Stimulated activated CD4-positive, alpha-beta T cell treated with anti-CD3 and anti-CD28 coated beads, Interleukin-12 subunit alpha, Interleukin-12 subunit beta, amount 100 ng/mL, for 4 hours (primary cell): Measurements from ENCODE around the gene RPS17.

Source experiments
- DNase-seq: peaks from one replicate; pipeline ENCODE4 v3.0.0-alpha.2; 2020

The RPS17 gene

GRCh38 chr15:82540055-82540983, at the start of gene RPS17:
Gene RPS17 (minus strand): TSS chr15:82540457. CDS start chr15:82540428, 29 bp downstream.
- peak; percentile 99 for DNase-seq

- DNase-seq: no peak
Measured at GRCh38 chr15:82587805-82588204, 47.5 kb upstream of the RPS17 start.

GRCh38 chr15:82585072-82585471, 44.8 kb upstream of the RPS17 start:
- no peak for DNase-seq

- no peak for DNase-seq
Measured at GRCh38 chr15:82580713-82581112, 40.5 kb upstream of the RPS17 start.

- DNase-seq: no peak
Measured at GRCh38 chr15:82575335-82575734, 35.1 kb upstream of the RPS17 start.

GRCh38 chr15:82572986-82573385, 32.7 kb upstream of the RPS17 start:
- no peak for DNase-seq

- DNase-seq: no peak
Measured at GRCh38 chr15:82572311-82572710, 32.1 kb upstream of the RPS17 start.

- no peak for DNase-seq
Measured at GRCh38 chr15:82571722-82572222, 31.5 kb upstream of the RPS17 start.

GRCh38 chr15:82570721-82571508, 30.7 kb upstream of the RPS17 start:
- no peak for DNase-seq

- no peak for DNase-seq
Measured at GRCh38 chr15:82569834-82570233, 29.6 kb upstream of the RPS17 start.

GRCh38 chr15:82568986-82569385, 28.7 kb upstream of the RPS17 start:
- no peak for DNase-seq

GRCh38 chr15:82567661-82568060, 27.4 kb upstream of the RPS17 start:
- DNase-seq: no peak

GRCh38 chr15:82566690-82567089, 26.4 kb upstream of the RPS17 start:
- no peak for DNase-seq

GRCh38 chr15:82558502-82558901, 18.2 kb upstream of the RPS17 start:
- no peak for DNase-seq

- no peak for DNase-seq
Measured at GRCh38 chr15:82556315-82557035, 16.2 kb upstream of the RPS17 start.

GRCh38 chr15:82554849-82555248, 14.6 kb upstream of the RPS17 start:
- no peak for DNase-seq

- DNase-seq: no peak
Measured at GRCh38 chr15:82554351-82554750, 14.1 kb upstream of the RPS17 start.

GRCh38 chr15:82553846-82554245, 13.6 kb upstream of the RPS17 start:
- DNase-seq: no peak

- DNase-seq: no peak
Measured at GRCh38 chr15:82552861-82553260, 12.6 kb upstream of the RPS17 start.

- no peak for DNase-seq
Measured at GRCh38 chr15:82551646-82552247, 11.5 kb upstream of the RPS17 start.

GRCh38 chr15:82549199-82549665, 9.0 kb upstream of the RPS17 start:
- no peak for DNase-seq

- DNase-seq: no peak
Measured at GRCh38 chr15:82548700-82549099, 8.4 kb upstream of the RPS17 start.
